Prostate gland (tissue), 2 donors: Measurements from ENCODE around the gene PDE4D.

Experiments
- CTCF ChIP-seq, 4 experiments: fragments of 200-600 bp in 2 of 4; fragments of 450-650 bp in 2 of 4; sonication (generic) in 2 of 4; IDR thresholded peaks; 1 replicate in 3 of 4; 2 replicates in 1 of 4; pipeline ENCODE4 v1.5.1; 2016 to 2019; ENCODE audit warnings: antibody characterized with exemption in 4 of 4, mild to moderate bottlenecking in 2 of 4, moderate library complexity in 2 of 4
- POLR2AphosphoS5 ChIP-seq: sonication (generic); formaldehyde crosslinking; IDR thresholded peaks from one replicate; pipeline ENCODE4 v1.6.1; 2017; ENCODE audit warnings: antibody characterized with exemption

DNA sequence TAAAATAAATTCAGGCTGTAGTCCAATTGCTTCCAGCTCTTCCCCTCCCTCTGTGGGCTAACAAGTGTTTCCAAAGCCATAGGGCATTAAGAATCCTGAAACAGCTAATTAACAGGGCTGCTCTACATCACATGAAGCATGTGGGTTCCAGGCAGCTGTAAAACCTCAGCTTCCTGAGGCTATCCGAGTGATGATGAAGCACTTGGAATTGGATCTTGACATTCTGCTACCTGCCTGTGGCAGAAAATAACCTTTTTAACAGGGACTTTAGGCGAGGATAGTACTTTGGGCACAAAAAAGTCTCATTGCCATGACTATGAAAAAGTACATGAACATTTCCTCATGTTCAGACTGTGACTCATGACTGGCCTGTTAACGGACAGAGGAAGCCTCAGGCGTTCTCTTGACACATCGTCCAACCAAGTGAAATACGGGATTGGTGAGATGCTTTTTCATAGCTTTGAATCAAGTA lies 107.2 kb downstream of the PDE4D start:
- TF ChIP-seq CTCF (IDR thresholded peaks at IDR 0.05), result no peak
- TF ChIP-seq POLR2AphosphoS5, result no peak
